Endodermal cell (in vitro differentiated cells): ENCODE data around the gene TLNRD1. TPM values are rescaled to one million over a fixed set of nuclear protein-coding genes. Genes with fewer than 3 reads are reported as not detected.
A peak's percentile ranks its signal among the peaks of the same experiment; 100 is the strongest.

Source experiments
- DNase-seq: peaks from one replicate; pipeline ENCODE4 v3.0.0-alpha.2; 2017
- H3K27ac ChIP-seq: 2 replicates; pipeline ENCODE4 v1.5.1; 2013; ENCODE audit warnings: mild to moderate bottlenecking, low read depth, low read length, moderate library complexity
- H3K27me3 ChIP-seq: 2 replicates; pipeline ENCODE4 v1.6.1; 2013; ENCODE audit warnings: mild to moderate bottlenecking, low read length, moderate library complexity; ENCODE audit not compliant: insufficient read depth, control insufficient read depth, poor library complexity, severe bottlenecking
- H3K36me3 ChIP-seq: 2 replicates; pipeline ENCODE4 v1.7.0; 2013; ENCODE audit warnings: mild to moderate bottlenecking, low read length, moderate library complexity; ENCODE audit not compliant: control insufficient read depth, insufficient read depth
- H3K4me1 ChIP-seq: one replicate; pipeline ENCODE4 v1.7.0; 2013; ENCODE audit warnings: low read length; ENCODE audit not compliant: control insufficient read depth, insufficient read depth
- H3K4me3 ChIP-seq: 2 replicates; pipeline ENCODE4 v1.5.1; 2013; ENCODE audit warnings: mild to moderate bottlenecking, low read length, moderate library complexity
- H3K9ac ChIP-seq: 2 replicates; pipeline ENCODE4 v1.6.1; 2013; ENCODE audit warnings: mild to moderate bottlenecking, low read length, moderate library complexity; ENCODE audit not compliant: poor library complexity, severe bottlenecking; ENCODE audit errors: extremely low read depth
- H3K9me3 ChIP-seq: 2 replicates; pipeline ENCODE4 v1.6.1; 2013; ENCODE audit warnings: mild to moderate bottlenecking, low read length, moderate library complexity; ENCODE audit not compliant: control insufficient read depth
- H3K27ac Mint-ChIP-seq: 2 replicates; pipeline ENCODE4 v1.8.0; 2020; ENCODE audit warnings: mixed read lengths
- H3K27me3 Mint-ChIP-seq: 2 replicates; pipeline ENCODE4 v1.8.0; 2021; ENCODE audit warnings: mild to moderate bottlenecking, mixed read lengths; ENCODE audit not compliant: insufficient read depth
- H3K36me3 Mint-ChIP-seq: 2 replicates; pipeline ENCODE4 v1.8.0; 2020; ENCODE audit warnings: low read depth, mixed read lengths
- H3K4me1 Mint-ChIP-seq: 2 replicates; pipeline ENCODE4 v1.8.0; 2020; ENCODE audit warnings: mixed read lengths
- H3K4me3 Mint-ChIP-seq: 2 replicates; pipeline ENCODE4 v1.8.0; 2020; ENCODE audit warnings: mild to moderate bottlenecking, moderate library complexity, mixed read lengths
- H3K9me3 Mint-ChIP-seq: 2 replicates; pipeline ENCODE4 v1.8.0; 2020; ENCODE audit warnings: mild to moderate bottlenecking, mixed read lengths
- CTCF ChIP-seq: fragments of 200-600 bp; sonication (generic); conservative IDR thresholded peaks from 2 replicates; pipeline ENCODE4 v1.5.0; 2021; ENCODE audit warnings: antibody characterized with exemption, mild to moderate bottlenecking
- WGBS, 2 experiments: methylation state at CpG; one replicate each; pipeline versions ENCODE4 v1.1.5 to v1.1.7; 2013; ENCODE audit warnings: missing lambda C conversion rate in 2 of 2, mixed read lengths in 1 of 2; ENCODE audit not compliant: insufficient coverage in 1 of 2, insufficient read length in 1 of 2; 5-methylcytosine and 5-hydroxymethylcytosine counted together
- total RNA-seq, 2 donors: library from RNA; stranded (reverse); fragmentation: NEBNext Ultra II Directional in 1 of 2; extraction: Animal tissue kit (Norgen Biotek cat#: 25700) in 1 of 2; gene quantifications; 2 replicates in 1 of 2; 3 replicates in 1 of 2; pipeline ENCODE4 v1.2.1, GENCODE V29; 2021

Gene TLNRD1
- total RNA-seq, 2 donors from 2014 or later = 25.1 to 28.2 TPM

GRCh38 chr15:80969316-80969715, 31.4 kb upstream of the TLNRD1 start:
- 94% methylated on average over 7 of the region's 7 CpGs for WGBS, 2 experiments
- H3K27ac Mint-ChIP-seq = peak overlapping the region; percentile 21

DNA sequence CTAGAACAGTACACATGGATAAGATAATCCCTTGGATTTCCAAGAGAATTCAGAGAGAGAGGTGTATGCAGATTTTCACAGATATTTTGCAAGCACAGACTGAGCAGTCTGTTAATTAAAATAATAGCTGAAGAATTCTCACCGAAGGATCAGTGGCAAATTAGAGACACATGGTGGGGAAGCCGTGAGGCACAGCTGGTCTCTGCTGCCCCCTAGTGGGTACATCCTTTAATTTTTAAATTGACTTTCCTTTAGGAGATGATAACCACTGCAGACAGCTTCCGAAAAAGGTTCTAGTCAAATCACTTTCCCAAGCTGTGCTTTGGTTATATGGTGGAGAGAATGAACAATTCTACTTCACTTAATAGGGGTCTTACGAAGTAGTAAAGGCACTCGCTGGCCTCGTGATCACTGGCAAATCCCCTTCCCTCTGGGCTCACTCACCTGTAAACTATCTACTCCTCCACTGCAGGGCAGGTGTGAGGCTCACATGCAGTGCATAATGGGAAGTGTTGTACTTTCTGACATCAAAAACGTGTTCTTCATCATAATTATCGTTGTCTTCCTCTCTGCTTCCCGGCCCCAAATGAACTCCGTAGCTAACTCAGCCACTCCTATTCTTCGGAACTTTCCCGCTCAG, 30.6 kb upstream of the TLNRD1 start:
- DNase-seq = peak; percentile 85
- H3K4me3 Mint-ChIP-seq = no peak overlapping the region
- peak overlapping the region; percentile 35 for H3K27ac Mint-ChIP-seq
- peak; percentile 91 for TF ChIP-seq CTCF
- H3K4me1 Mint-ChIP-seq = peaks cover 27% of the 10 kb centered on the region
- H3K36me3 ChIP-seq = peaks cover 42% of the 10 kb centered on the region
- H3K36me3 Mint-ChIP-seq = peaks cover 42% of the 10 kb centered on the region
- WGBS, 2 experiments = 62 to 74% methylated on average over 5 to 12 of the region's 12 CpGs
- no peak overlapping the region for H3K27ac ChIP-seq
- H3K9ac ChIP-seq = no peak overlapping the region
- no peak overlapping the region for H3K4me3 ChIP-seq
- H3K27me3 Mint-ChIP-seq = no peaks in the 10 kb centered on the region
- no peaks in the 10 kb centered on the region for H3K27me3 ChIP-seq
- peaks cover 4% of the 10 kb centered on the region for H3K9me3 Mint-ChIP-seq
- H3K4me1 ChIP-seq = peaks cover 13% of the 10 kb centered on the region
- H3K9me3 ChIP-seq = no peaks in the 10 kb centered on the region

More at GRCh38 chr15:80969316-80969715, 31.4 kb upstream of the TLNRD1 start:
- no peak for TF ChIP-seq CTCF
- no peaks in the 10 kb centered on the region for H3K9me3 ChIP-seq
- peaks cover 13% of the 10 kb centered on the region for H3K4me1 ChIP-seq
- H3K4me3 Mint-ChIP-seq = no peak overlapping the region
- no peaks in the 10 kb centered on the region for H3K27me3 Mint-ChIP-seq
- no peak overlapping the region for H3K4me3 ChIP-seq
- H3K9me3 Mint-ChIP-seq = peaks cover 13% of the 10 kb centered on the region
- H3K4me1 Mint-ChIP-seq = peaks cover 27% of the 10 kb centered on the region
- peak; percentile 23 for DNase-seq
- H3K27ac ChIP-seq = no peak overlapping the region
- no peaks in the 10 kb centered on the region for H3K27me3 ChIP-seq
- H3K9ac ChIP-seq = no peak overlapping the region
- H3K36me3 Mint-ChIP-seq = peaks cover 50% of the 10 kb centered on the region
- H3K36me3 ChIP-seq = peaks cover 39% of the 10 kb centered on the region

GRCh38 chr15:80970658-80971057, 30.1 kb upstream of the TLNRD1 start:
- no peak overlapping the region for H3K4me3 Mint-ChIP-seq
- no peaks in the 10 kb centered on the region for H3K27me3 Mint-ChIP-seq
- Histone ChIP-seq H3K27me3 (no peaks in the 10 kb centered on the region), H3K9ac (no peak overlapping the region), H3K9me3 (no peaks in the 10 kb centered on the region), H3K4me3 (no peak overlapping the region), H3K27ac (no peak overlapping the region), H3K36me3 (peaks cover 46% of the 10 kb centered on the region), H3K4me1 (peaks cover 13% of the 10 kb centered on the region)
- TF ChIP-seq CTCF = no peak
- H3K27ac Mint-ChIP-seq = no peak overlapping the region
- DNase-seq = no peak
- peaks cover 37% of the 10 kb centered on the region for H3K36me3 Mint-ChIP-seq
- peaks cover under 1% of the 10 kb centered on the region for H3K9me3 Mint-ChIP-seq
- H3K4me1 Mint-ChIP-seq = peaks cover 27% of the 10 kb centered on the region
- WGBS, 2 experiments = 81 to 97% methylated on average over 3 of the region's 3 CpGs
